GM13977 (cell line): ENCODE results near the gene MBTPS1.
"Not testable (repeated sequence)": the region's sequence is repeated elsewhere in the genome, so short reads cannot be mapped to it uniquely, and the experiment has no call there.

Experiments
- DNase-seq: peaks from one replicate; pipeline ENCODE4 v3.0.0; 2012; ENCODE audit warnings: low spot score
- in situ Hi-C: fragments of 300-500 bp; cut with MboI; formaldehyde crosslinking; loops from one replicate; pipeline ENCODE4 v1.12.0; 2022; ENCODE audit warnings: low sequenced_read_pairs, low pct_unique_long_range_greater_than_20kb, mixed read lengths, inconsistent platforms; ENCODE audit not compliant: unreplicated experiment
- TF ChIP-seq, protein P1 (sequence below): IDR thresholded peaks from 2 replicates; pipeline ENCODE4 v1.5.1; 2012; ENCODE audit warnings: mild to moderate bottlenecking, control low read depth; ENCODE audit not compliant: insufficient read depth; ENCODE audit errors: extremely low read depth, missing control alignments

MBTPS1 gene

DNA sequence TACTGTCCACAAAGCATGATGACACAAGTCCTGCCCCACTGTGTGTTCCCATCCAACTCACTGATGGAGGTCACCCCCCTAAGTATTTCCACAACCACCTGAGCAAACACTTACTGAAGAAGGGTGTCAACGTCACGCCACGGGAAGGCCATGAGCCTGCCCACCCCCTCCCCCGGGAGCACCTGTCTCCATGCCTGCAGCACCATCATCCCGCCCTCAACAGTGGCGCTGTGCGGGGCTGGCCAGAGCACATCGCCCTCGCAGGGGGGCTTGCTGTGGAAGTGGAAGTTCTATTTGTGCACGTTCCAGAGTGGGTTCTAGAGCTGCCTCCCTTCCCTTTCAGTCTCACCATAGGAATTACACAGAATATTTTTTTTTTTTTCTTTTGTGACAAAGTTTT lies 4.3 kb upstream of the MBTPS1 start:
- no peak for DNase-seq
- TF ChIP-seq, protein P1, sequence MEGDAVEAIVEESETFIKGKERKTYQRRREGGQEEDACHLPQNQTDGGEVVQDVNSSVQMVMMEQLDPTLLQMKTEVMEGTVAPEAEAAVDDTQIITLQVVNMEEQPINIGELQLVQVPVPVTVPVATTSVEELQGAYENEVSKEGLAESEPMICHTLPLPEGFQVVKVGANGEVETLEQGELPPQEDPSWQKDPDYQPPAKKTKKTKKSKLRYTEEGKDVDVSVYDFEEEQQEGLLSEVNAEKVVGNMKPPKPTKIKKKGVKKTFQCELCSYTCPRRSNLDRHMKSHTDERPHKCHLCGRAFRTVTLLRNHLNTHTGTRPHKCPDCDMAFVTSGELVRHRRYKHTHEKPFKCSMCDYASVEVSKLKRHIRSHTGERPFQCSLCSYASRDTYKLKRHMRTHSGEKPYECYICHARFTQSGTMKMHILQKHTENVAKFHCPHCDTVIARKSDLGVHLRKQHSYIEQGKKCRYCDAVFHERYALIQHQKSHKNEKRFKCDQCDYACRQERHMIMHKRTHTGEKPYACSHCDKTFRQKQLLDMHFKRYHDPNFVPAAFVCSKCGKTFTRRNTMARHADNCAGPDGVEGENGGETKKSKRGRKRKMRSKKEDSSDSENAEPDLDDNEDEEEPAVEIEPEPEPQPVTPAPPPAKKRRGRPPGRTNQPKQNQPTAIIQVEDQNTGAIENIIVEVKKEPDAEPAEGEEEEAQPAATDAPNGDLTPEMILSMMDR, result no peak
- in situ Hi-C loops, result no loop called here

DNA sequence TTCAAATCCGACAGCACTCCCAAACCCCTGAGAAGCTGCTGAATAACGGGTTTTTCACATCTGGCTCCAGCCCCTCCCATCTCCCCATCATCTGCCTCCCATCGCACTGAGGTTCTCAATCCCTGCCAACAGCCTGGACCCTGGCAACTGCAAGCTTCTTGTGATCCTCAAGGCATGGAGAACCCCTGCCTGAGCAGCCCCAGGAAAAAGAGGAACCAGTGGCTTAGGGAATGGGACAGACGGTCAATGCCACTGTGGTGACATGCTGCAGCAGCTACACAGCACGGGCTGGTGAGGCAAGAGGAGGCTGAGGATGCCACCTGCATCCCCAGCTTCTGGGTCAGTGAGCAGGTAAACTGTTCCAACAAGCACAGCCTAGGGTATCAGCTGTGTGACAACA lies 3.3 kb upstream of the MBTPS1 start:
- in situ Hi-C loops, result no loop called here
- TF ChIP-seq, protein P1, result no peak
- DNase-seq, result no peak

DNA sequence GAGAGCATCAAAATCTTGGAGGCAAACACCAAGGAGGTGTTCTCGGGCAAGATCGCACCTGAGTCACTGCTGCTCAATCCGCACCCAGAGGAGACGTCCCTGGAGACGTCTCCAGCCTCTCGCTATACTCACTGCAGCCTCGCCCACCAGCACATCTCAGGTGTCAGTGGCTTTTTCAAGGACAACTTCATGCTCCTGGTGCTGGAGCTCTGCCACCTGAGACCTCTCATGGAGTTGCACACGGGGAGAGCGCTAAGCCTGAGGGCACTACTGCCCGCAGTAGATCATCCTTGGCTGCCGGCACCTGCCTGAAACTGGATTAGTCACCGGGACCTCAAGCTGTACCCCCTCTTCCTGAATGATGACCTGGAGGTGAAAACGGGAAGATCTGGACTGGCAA lies 2.6 kb upstream of the MBTPS1 start:
- no peak for DNase-seq
- TF ChIP-seq, protein P1, result no peak
- in situ Hi-C loops, result no loop called here

DNA sequence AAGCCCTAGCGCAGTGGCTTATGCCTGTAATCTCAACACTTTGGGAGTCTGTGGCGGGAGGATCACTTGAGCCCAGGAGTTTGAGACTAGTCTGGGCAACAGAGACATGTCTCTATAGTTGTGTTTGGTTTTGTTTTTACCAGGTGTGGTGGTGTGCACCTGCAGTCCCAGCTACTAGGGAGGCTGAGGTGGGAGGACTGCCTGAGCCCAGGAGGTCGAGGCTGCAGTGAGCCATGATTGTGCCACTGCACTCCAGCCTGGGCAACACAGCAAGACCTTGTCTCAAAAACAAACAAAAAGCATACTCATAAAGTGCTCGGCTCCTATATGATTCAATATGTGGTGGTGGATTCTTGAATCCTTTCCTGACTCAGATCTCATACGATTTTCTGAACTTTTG lies 1.6 kb upstream of the MBTPS1 start:
- in situ Hi-C loops, DNase-seq: not testable (repeated sequence)

DNA sequence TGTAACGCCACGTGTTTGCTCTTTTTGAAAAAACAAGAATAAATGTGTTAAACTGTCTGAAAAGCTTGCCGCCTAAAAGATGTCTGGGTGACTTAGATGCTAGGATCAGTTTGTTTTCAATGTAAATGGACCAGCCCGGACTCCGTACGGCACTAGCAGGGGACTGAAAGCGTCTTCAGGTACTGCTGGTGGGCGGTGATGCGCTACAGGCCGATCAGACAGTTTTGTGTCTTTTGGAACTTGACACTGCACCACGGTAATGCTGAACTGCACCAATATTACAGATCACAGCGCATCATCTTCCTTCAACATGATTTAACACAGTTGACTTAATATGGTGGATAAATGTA lies 727 bp upstream of the MBTPS1 start:
- in situ Hi-C loops, result no loop called here
- TF ChIP-seq, protein P1, result no peak
- peak; percentile 58 for DNase-seq

DNA sequence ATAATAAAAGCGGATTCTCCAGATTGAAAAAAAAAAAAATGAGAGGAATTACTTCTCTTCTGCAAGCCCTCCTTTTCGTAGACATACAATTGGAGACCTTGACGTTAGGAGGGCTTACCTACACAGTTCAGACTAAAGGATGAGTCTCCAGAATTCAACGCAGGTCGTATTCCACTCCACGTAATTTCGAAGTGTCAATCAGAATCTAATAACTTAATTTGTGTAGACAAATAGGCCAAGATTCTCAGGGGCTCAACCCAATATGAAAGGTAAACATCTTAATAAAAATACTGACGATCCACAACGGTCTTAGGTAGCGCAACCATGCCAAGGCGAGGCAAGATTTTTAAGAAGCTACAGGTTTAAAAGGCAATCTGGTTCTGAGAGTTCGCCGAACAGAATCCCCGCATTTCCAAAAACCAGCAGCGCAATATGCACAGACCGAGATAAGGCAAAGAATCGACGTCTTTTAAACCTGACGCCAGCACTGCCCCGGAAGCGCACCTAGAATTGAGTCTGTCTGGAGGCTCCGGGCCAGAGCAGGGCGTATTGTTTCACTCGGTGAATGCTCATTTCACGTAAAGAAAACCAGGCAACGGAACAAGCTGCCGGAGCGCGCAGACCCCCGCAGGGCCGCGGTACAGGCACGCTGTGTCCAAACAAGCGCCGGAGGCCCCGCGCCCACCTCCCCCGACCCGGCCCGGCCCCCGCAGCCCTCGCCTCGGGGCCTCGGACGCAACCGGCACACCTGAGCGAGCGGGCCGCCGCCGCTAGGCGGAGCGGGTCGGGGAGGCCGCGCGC lies 623 bp downstream of the MBTPS1 start:
- TF ChIP-seq, protein P1, result peak; percentile 37
- DNase-seq, result peak; percentile 57
- in situ Hi-C loops, result no loop called here

DNA sequence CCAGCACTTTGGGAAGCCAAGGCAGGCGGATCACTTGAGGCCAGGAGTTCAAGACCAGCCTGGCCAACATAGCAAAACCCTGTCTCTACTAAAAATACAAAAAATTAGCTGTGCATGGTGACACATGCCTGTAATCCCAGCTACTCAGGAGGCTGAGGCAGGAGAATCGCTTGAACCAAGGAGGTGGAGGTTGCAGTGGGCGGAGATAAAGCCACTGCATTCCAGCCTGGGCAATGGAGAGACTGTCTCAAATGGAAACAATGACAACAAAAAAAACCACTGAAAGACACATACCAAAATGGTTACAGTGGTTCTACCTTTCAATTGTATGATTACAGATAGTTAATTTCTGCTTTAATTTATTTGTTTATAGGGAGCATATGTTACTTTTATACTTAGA lies 4.8 kb downstream of the MBTPS1 start:
- in situ Hi-C loops, DNase-seq: not testable (repeated sequence)

DNA sequence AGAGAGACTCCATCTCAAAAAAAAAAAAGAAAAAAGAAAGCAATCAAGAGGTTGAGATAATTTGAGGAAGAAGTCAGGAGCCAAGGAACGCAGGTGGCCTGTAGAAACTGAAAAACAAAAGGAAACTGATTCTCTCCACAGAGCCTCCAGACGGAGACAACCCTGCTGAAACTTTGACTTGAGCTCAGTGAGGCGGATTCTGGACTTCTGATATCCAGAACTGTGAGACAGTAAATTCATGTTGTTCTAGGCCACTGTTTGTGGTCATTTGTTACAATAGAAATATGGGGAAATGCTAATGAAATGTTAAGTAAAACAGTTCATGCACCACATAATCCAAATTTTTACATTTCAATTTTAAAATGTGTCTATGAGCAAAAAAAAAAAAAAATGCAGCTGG lies 5.2 kb downstream of the MBTPS1 start:
- in situ Hi-C loops, result no loop called here
- TF ChIP-seq, protein P1, result no peak
- no peak for DNase-seq
